Hindlimb muscle (tissue), 1 donor: ENCODE results near the gene MUC6. TPM values are rescaled to one million over a fixed set of nuclear protein-coding genes. Genes with fewer than 3 reads are reported as not detected.

Source experiments
- DNase-seq: peaks from one replicate; pipeline ENCODE4 v3.0.0-alpha.2; 2013
- polyA plus RNA-seq: library from polyadenylated mRNA; unstranded; fragments of 120-200 nt; gene quantifications from one replicate; pipeline ENCODE4 v1.2.1, GENCODE V29; 2013; ENCODE audit not compliant: insufficient read length

The MUC6 gene
- polyA plus RNA-seq, 1 donor: 0.10 TPM

DNA sequence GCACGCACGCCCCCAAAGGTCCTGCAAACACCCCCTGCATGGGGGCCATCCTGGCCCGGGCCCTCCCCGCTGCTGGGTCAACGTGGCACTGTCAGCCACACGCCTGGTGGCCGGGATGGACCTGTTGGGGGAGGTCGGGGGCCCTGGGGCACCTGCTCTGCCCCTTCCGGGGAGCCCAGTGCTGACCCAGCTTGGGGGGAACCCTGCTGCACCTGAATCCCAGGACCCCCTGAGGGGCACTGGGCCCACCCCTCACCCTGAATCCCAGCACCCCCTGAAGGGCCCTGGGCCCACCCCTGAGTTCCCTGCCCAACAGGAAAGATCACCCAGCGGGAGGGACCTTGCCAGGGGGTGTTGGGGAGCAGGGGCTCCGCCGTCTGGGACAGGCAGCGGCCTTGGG lies 413 bp upstream of the MUC6 start:
- DNase-seq: no peak

DNA sequence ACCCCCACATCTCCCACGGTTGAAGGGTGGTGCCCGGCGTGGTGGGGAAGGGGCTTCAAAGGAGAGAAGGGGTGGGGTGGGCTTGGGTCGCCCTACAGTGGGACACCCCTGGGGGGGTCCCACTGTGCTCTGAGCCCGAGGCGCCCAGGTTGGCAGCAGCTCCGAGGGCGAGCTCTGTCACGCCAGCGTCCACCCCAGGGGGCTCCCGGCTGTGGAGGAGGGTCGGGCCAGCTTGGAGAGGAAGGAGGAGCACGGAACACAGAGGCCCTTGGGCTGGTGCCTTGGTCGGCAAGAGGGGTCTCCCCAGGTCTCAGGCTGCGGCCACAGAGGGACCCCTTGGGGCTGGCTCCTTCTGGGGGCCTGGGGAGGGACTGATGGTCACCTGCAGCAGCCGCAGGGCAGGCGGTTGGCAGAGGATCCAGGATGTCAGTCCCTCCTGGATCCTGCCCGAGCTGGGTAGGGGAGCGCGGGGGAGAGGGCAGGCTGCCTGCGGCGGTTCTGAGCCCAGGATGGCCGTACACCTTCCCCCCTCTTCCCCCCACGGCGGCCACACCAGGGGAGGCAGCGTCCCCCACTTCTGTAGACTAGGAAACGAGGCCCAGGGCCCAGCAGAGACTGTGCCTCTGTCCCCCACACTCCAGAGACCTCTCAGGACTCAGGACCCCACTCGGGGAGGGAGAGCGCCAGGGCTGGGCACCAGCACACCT lies 788 bp downstream of the MUC6 start:
- no peak for DNase-seq

DNA sequence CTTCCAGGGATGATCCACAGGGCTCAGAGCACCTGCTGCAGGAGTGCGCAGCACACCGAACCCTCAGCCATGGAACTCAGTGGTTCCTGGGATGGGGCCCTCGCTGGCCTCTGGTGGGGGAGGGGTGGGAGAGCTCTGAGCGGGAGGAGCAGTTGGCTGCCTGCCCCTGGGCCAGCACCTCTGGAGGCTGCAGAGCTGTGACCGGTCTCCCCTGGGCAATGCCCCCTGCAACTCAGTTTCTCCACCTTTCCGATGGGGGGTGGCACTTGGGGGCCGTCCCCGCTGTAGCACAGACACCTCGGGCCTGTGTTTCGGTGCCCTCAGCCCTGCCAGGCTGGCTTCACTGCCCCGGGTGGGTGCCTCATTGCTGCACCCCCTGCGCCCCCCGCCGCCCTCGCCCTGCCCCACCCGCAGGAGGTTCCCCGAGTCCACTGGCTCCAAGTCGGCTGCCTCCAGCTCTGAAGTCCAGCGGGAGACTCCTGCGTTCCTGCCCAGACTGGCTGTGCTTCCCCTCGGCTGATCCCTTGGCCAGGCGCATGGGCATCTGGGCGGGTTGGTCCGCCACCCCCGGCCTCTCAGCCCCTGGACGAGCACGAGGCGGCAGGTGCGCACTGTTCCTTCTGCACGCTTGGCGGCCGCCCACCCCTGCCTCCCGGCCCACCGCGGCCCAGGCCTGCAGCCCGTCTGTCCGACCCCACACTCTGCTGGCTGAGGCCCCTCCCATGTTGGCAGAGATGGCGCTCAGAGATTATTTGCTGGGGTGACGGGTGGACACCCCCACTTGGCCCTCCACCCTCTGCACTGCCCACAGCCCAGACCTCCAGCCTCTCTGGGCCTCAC lies 1.8 kb downstream of the MUC6 start:
- DNase-seq: no peak

DNA sequence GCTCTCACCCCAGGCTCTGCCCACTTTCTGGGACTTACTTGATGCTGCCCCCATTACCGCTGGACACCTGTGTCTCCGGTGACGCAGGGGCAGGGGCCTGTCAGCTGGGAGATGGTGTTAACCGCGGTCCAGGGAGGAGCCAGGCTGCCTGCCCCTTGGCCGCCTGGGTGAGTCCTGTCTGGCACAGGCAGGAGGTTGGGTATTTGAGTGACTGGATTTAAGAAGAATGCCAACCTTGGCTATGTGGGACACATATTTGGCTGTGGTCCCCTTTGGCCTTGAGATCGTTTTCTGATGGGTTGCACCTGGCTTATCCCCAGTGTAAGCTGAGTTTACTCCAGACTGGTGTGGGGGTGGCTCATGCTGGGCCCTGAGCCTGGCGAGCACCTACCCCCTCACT lies 2.5 kb downstream of the MUC6 start:
- no peak for DNase-seq

DNA sequence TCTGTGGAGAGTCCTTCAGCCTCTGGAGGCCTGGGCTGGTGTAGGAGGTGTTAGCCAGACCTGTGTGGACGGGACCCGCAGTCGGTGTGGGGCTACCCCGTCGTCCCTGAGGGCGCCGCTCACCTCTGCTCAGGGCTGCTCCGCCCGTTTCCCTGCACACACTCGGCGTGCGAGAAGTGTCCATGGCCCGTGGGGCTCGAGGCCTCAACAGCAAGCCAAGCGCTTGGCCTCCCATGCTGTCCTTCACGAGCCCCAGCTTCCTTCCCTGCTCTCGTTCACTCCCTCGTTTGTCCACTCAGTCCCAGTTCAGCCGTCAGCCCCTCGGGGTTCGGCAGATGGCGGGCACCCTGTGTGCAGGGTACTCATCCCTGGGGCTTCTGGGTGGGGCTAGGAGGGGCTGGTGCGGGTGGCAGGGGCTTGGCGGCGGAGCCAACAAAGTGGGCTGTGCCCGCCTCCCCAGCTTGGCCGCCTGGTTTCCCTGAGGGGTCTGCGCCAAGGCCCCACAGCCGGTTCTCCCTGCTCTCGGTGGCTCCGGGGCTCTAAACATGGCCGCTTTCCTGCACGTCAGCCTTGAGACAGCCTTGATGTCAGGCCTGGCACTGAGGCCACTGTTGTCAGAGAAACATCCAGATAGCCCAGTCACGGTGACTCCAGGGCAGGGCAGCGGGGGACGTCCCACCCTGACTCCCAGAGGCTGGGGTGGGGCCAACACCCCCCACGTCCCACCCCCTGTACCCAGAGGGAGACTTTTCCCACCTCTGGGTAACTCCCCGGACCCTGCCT lies 3.3 kb downstream of the MUC6 start:
- DNase-seq: no peak

DNA sequence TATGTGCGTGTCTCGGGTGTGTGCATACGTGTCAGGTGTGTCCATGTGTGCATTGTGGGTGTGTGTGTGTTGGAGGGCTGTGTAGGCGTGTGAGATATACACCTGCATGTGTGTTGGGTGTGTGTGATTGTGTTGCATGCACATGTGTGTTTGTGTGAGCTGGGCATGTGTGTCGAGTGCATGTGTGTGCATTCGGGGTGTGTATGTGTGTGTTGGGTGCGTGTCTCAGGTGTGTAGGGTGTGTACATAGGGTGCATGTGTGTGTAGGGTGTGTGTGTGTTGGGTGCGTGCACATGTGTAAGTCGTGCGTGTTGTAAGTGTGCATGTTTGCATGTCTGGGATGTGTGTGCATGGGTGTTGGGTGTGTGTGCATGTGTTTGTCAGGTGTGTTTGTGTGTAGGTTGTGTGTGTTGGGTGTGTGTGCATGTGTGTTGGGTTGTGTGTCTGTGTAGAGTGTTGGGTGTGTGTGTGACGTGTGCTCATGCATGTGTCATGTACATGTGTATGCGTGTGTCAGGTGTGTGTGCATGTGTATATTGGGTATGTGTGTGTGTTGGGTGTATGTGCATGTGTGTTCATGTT lies 4.1 kb downstream of the MUC6 start:
- no peak for DNase-seq

DNA sequence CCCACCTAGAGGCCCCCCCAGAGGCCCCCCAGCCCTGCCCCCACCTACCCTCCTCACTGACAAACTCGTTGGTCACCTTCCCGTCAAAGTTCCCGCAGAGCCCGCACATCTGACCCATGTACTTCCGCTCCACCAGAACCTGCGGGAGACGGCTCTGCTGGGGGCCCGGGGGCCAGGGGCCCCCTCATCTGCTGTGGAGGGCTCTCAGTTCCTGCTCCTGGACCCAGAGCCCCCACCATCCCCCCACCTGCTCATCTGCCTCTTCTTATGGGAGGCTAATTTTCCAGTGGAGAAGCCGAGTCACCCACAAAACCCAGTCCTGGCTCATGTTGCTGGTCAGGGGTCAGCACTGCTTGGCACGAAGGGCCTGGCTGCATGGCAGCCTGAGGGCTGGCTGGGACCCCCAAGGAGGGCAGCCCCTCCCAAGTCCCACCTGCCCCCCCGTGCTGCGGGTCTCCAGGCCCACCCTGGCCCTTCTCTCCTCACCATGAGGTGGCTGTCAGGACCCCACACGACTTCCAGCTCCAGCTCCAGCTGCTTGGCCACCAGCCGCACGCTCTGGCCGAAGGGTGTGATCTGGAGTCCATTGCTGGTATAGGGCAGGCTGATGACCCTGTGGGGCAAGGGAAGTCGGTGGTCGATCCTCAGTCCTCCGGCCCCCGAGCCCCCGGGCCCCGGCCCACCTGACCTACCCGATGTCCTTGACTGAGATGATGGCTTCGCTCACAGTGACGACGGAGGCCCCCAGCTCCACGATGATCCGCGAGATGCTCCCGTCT lies 5.2 kb downstream of the MUC6 start:
- DNase-seq: no peak

DNA sequence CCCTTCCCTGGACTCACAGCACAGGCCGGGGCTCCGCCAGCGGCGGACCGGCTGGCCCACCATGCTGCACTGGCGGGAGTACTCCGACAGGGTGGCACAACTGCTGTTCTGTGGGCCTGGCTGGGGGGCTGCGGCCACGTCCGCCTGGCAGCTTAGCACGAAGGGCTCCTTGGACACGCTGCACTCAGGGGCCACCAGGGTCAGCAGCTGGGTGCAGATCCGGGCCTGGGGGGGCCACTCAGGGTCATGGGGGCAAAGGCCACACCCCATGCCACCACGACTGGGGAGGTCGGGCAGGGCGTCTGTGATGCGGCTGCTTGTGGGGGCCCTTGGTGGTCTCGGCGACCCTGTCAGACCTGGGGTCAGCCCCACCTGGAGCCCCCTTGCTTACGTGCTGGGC lies 6.0 kb downstream of the MUC6 start:
- DNase-seq: no peak

DNA sequence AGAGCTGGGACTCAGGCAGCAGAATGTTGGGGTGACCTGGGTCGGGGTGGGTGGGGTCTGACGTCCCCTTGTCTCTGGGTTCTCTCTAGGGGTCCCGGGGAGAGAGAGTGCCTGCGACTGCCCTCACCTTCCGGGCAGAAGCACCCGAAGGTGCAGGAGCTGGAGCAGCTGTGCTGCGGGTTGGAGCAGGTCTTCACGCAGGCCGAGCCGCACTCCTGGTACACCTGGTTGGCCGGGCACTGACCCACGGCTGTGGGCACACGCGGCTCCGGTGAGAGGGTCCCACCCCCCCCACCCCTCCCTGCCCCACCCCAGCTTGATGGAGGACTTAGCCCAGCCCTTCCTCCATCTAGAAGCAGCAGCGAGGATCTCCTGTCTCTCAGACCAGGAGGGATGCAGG lies 6.4 kb downstream of the MUC6 start:
- DNase-seq: no peak

DNA sequence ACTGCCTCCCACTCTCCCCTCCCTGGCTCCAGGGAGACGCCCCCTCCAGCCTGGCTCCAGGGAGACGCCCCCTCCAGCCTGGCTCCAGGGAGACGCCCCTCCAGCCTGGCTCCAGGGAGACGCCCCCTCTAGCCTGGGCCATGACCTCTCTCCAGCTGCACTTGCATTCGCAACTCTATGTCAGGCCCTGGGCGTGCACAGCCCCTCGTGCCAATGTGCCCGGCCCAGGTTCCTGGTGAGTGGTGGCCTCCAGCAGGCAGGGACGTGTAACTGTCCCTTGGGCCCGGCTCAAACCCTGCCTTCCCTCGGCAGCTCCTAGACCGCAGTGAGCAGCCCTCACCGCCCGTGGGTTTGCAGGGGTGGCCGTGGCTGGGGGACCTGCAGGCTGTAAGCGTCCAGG lies 6.9 kb downstream of the MUC6 start:
- no peak for DNase-seq

DNA sequence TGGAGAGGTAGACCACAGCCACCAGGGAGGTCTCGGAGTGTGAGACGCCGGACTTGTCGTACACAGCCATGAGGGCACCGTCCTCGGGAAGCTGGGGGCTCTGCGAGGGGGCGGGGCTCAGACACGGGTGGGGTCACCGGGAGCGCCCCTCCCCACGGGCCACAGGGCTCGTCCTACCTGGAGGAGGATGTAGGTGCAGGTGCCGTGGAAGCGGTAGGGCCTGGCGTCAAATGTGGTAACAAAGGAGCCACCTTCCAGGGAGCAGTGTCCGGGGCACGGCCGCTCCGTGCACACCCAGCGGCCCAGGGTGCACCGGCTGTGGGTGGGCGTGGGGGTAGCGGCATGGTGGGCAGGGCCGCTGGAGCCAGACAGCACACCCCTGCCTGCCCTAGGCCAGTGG lies 7.5 kb downstream of the MUC6 start:
- DNase-seq: no peak

DNA sequence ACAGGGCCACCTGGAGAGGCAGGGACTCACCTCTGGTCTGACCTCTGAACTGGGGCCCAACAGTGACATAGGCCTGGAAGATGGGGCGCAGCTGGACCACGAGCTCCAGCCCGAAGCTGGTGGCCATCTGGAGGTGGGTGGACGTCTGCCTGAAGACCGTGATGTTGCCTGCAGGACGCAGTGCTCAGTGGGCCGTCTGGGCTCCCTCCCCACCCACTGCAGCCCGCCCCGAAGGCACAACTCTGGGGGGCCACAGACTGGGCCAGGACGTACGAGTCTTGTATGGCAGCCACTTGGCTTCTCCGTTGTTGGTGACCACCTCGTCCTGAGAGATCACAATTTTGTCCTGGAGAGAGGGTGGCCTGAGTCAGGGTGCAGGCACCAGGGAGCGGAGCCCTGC lies 7.9 kb downstream of the MUC6 start:
- no peak for DNase-seq

DNA sequence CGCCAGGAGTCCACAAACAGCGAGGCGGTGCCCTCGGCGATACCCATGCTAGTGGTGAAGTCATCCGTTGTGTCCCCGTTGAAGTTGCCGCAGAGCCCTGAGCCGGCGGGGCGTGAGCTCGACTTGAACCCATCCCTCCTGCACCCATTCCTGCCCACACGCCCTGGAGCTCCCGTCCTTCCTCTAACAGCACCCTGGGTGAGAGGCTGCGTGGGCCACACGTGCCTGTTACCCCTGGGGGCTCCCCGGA lies 8.3 kb downstream of the MUC6 start:
- no peak for DNase-seq

DNA sequence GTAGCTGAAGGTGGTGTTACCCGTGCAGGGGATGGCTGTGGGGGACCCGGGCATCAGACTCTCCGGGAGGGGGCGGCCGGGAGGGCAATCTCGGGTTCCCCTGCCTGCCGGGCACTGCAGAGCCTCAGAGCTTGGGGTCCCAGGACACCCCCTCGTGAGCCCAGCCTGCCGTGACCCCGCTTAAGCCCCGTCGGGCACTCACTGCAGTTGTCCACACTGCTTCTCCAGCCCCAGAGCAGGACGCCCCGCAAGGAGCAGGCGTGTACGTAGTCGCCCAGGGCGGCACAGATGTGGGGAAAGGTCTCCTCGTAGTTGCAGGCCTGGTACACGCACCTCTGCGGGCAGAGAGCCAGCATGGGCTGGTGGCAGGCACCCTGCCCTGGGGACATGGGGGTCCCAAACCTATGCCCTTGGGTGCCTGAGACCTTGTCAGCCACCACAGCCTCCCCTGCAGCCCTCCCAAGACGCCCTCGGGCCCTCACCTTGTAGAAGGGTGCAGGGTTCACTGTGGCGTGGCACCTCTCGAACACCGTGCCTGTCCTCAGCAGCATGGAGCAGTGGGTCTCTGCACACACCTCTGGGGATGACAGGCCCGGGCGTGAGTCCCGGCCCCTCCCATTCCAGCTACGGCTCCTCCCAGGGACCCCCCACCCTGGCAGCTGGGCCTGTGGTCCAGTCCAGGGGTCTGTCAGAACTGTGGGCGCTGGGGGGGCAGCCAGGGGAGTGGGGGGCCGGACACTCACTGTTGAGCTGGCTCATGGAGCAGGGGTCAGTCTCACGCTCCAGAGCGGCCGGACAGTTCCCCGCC lies 8.8 kb downstream of the MUC6 start:
- DNase-seq: no peak

DNA sequence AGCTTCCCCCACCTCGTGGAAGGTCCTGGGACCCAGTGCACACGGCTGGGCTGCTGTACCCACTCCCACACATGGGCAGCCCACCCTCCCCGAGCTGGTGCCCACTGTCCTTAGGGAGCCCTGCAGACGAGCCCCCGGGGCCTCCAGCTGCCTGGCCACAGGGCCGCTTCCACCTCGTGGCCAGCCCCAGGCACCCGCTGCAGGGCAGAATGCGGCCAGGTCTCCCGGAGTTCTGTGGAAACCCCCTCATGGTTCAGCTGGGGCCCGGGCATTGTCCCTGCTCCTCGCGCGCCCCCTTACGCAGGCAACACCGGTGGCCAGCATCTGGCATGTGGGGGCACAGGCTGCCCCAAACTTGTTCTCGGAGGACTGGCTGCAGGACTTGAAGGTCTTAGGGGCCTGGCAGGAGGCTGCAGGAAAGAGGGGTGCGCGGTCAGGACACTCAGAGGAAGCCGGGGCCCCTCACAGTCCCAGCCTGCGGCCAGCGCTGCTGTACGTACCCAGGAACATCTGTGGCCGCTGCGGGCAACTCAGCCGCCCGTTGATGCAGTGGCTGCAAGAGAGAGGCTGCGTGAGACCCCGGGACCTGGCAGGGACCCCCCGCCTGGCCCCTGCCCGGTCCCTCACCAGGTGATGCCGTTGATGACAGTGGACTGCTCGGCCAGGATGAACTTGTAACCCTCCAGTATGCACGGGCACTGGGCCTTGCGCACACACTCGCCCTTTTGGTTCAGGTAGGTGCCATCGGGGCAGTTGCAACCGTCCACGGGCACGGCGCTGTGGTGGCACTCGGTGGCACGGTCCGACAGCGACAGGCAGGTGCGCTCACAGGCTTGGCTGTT lies 9.7 kb downstream of the MUC6 start:
- no peak for DNase-seq

DNA sequence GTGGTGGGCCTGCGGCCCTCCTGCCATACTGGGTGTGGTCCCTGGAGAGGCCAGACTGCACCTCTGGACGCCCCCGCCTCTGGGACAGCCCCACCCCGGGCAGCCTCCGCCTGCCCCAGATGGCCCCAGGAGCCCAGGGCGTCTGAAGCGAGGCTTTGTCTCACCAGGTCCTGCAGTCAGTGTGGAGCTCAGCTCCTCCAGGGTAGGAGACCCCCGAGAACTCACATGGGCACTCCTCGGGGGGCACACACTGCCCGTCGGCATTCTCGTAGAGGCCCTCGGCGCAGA lies 10.4 kb downstream of the MUC6 start:
- DNase-seq: no peak

DNA sequence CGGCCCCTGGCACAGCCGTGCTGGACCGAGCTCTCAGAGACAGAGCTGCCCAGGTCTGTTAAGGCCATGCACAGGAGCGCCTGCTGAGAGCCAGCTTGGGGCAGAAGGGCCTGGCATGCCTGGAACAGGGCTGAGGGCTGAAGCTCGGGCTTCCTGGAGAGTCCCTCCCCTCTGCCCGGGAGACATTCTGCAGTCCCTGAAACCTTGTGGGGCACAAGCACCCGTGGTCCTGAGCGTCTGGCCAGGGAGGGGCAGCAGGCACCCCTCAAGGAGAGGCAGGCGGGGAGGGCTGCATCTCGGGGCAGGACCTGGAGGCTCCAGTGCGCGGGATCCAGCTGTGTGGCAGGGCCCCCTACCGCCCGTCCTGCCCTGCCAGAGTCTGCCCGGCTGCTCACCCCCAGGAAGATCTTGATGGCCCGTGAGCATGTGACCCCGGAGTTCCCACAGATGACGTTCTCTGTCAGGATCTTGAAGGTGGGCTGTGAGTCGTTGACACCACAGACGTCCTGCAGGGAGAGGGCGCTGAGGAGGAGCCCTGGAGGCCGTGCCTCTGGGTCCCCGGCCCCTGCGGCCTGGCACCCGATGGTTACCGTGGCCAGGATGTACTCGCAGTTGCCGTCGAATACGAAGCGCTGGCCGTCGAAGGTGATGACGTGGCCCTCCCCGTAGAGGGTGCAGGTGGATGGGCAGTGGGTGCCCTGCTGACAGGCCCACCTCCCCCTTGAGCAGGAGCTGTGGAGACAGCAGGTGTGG lies 10.9 kb downstream of the MUC6 start:
- no peak for DNase-seq

DNA sequence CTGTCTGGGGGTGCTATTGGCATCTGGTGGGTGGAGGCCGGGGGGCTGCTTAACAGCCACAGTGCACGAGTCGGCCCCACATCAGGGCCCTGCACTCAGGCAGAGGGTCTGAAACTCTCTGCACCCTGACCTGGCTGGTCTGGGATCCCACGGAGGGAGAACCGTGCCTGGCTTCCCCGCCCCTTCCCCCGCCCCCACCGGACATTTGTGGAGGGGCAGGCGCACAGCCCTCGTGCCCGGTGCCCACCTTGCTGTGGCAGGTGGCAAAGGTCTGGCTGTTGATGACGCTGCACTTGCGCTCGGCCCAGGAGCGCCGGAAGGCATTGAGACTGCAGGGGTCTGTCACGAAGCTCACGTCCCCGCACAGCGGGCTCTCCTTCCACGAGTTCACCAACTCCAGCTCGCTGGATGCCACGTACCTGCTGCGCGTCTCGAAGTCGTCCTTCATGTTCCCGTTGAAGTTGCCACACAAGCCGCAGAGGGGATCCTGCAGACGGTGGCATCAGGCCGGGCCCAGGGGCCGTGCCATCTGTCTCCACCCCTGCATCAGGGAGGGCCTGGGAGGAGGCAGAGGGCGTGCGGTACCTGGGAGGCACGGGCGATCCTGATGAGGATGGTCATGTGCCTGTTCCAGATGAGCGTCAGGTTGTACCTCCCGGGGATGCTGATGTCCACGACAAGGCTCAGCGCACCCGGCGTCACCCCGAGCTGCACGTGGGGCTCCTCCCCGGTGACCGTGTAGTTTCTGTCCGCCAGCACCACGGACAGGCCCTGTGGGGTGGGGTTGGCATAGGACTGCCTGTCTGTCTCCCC lies 11.7 kb downstream of the MUC6 start:
- no peak for DNase-seq
